Stimulated activated CD4-positive, alpha-beta T cell treated with anti-CD3 and anti-CD28 coated beads, Interleukin-15, amount 100 ng/mL, for 48 hours (primary cell): ENCODE data around the gene NEK8.

Source experiments
- DNase-seq, 2 donors: peaks; one replicate each; pipeline ENCODE4 v3.0.0-alpha.2; 2020; ENCODE audit warnings: low read depth in 2 of 2

The NEK8 gene

GRCh38 chr17:28744972-28745785 is 16.6 kb downstream of the NEK8 start:
- peak in 1 of 2 donors; percentile 17 for DNase-seq

GRCh38 chr17:28745786-28746411 is 17.3 kb downstream of the NEK8 start:
- DNase-seq, result no peak

GRCh38 chr17:28746611-28747050 is 18.0 kb downstream of the NEK8 start:
- no peak for DNase-seq

GRCh38 chr17:28747051-28747691 is 18.6 kb downstream of the NEK8 start:
- no peak for DNase-seq

GRCh38 chr17:28747801-28748750 is 19.5 kb downstream of the NEK8 start:
- DNase-seq, result no peak

- DNase-seq, result no peak
These were observed 20.4 kb downstream of the NEK8 start for GRCh38 chr17:28748852-28749515.

- no peak for DNase-seq
These were observed 21.1 kb downstream of the NEK8 start for GRCh38 chr17:28749516-28750177.

GRCh38 chr17:28750178-28751047 is 21.8 kb downstream of the NEK8 start:
- peak; percentile 82 to 86 for DNase-seq

GRCh38 chr17:28751600-28752366 is 23.2 kb downstream of the NEK8 start:
- no peak for DNase-seq

- DNase-seq, result no peak
These were observed 26.9 kb downstream of the NEK8 start for GRCh38 chr17:28755486-28755885.

- no peak for DNase-seq
These were observed 27.6 kb downstream of the NEK8 start for GRCh38 chr17:28756049-28756804.

- DNase-seq, result no peak
These were observed 30.0 kb downstream of the NEK8 start for GRCh38 chr17:28758411-28759121.

GRCh38 chr17:28759256-28759865 is 30.8 kb downstream of the NEK8 start:
- no peak for DNase-seq

GRCh38 chr17:28760601-28761562 is 32.3 kb downstream of the NEK8 start:
- no peak for DNase-seq

- no peak for DNase-seq
These were observed 34.7 kb downstream of the NEK8 start for GRCh38 chr17:28763137-28763799.
